K562 (cell line): Measurements from ENCODE around the gene ZNF140. TPM values are rescaled to one million over a fixed set of nuclear protein-coding genes. Genes with fewer than 3 reads are reported as not detected.

Experiments
- ATAC-seq: fragments of 200-7000 bp; cut with Tn5 transposase; 3 replicates; pipeline ENCODE4 v1.9.1; 2020; ENCODE audit warnings: moderate library complexity
- BruUV-seq: library from RNA; stranded (reverse); fragments of 400-500 nt; replicated peaks from 2 replicates; lab custom pipeline; 2021; lab: Mats Ljungman, UMichigan
- CTCF ChIA-PET: fragments of 300-600 bp; formaldehyde crosslinking; extraction: SDS; loops from one replicate; lab custom pipeline; 2021; ENCODE audit warnings: low intra/inter-chr PET ratio; lab: Yijun Ruan, JAX
- POLR2A ChIA-PET: fragments of 300-600, 350-650 bp; sonication (Branson Sonifier 250); formaldehyde crosslinking; extraction: SDS; loops from one replicate; lab custom pipeline; 2021; ENCODE audit warnings: antibody characterized with exemption, inconsistent platforms; lab: Yijun Ruan, JAX
- DNase-seq, 4 experiments: peaks; one replicate each; pipeline versions ENCODE4 v3.0.0 to v3.0.0-alpha.2; 2011 to 2018; ENCODE audit warnings: low spot score in 3 of 4, mixed read lengths in 3 of 4; ENCODE audit errors: extremely low read depth in 1 of 4
- FAIRE-seq: peaks from 2 replicates; lab custom pipeline; 2011; peaks lifted over from hg19 to GRCh38; lab: Jason Lieb, UNC
- H2AFZ ChIP-seq: 2 replicates; pipeline ENCODE4 v1.6.0; 2011; ENCODE audit warnings: low read depth, low read length, control low read depth, inconsistent platforms
- H3K27ac ChIP-seq: fragments of 200-600 bp; 3 replicates; pipeline ENCODE4 v1.8.0; 2011; ENCODE audit warnings: low read depth, mild to moderate bottlenecking, control low read depth, inconsistent platforms, low read length, moderate library complexity, mixed read lengths; ENCODE audit errors: extremely low read depth
- H3K27me3 ChIP-seq, 2 experiments: fragments of 300-600 bp in 1 of 2; 2 replicates in 1 of 2; 3 replicates in 1 of 2; pipeline versions ENCODE4 v1.6.0 to v1.8.0; 2011; ENCODE audit warnings: inconsistent platforms in 2 of 2, low read length in 2 of 2, mild to moderate bottlenecking in 1 of 2, mixed read lengths in 1 of 2, moderate library complexity in 1 of 2; ENCODE audit not compliant: control insufficient read depth in 2 of 2, insufficient read depth in 2 of 2
- H3K36me3 ChIP-seq: fragments of 300-600 bp; 3 replicates; pipeline ENCODE4 v1.8.0; 2011; ENCODE audit warnings: mild to moderate bottlenecking, low read length, inconsistent platforms; ENCODE audit not compliant: control insufficient read depth, insufficient read depth
- H3K4me1 ChIP-seq, 2 experiments: fragments of 200-600 bp in 1 of 2; replicated peaks in 1 of 2; 2 replicates in 1 of 2; 3 replicates in 1 of 2; pipeline versions ENCODE4 v1.5.1 to v1.8.0; 2011; ENCODE audit warnings: inconsistent platforms in 2 of 2, low read length in 2 of 2, mild to moderate bottlenecking in 1 of 2, mixed read lengths in 1 of 2, moderate library complexity in 1 of 2; ENCODE audit not compliant: control insufficient read depth in 2 of 2, insufficient read depth in 2 of 2
- H3K4me2 ChIP-seq: 2 replicates; pipeline ENCODE4 v1.6.1; 2011; ENCODE audit warnings: low read length, control low read depth, inconsistent platforms, mixed read lengths; ENCODE audit not compliant: insufficient read depth
- H3K4me3 ChIP-seq: fragments of 200-600 bp; sonication (generic), shearing (Covaris generic); 2 replicates; pipeline ENCODE4 v1.5.1; 2016; ENCODE audit warnings: control low read depth, inconsistent platforms
- H3K79me2 ChIP-seq: fragments of 200-600 bp; 3 replicates; pipeline ENCODE4 v1.8.0; 2011; ENCODE audit warnings: low read length, inconsistent platforms; ENCODE audit not compliant: control insufficient read depth, insufficient read depth
- H3K9ac ChIP-seq, 2 experiments: 2 replicates each; pipeline versions ENCODE4 v1.6.0 to v1.6.1; 2011; ENCODE audit warnings: low read depth in 2 of 2, low read length in 2 of 2, control low read depth in 1 of 2, inconsistent platforms in 1 of 2, mild to moderate bottlenecking in 1 of 2, mixed read lengths in 1 of 2; ENCODE audit not compliant: insufficient read depth in 1 of 2
- H3K9me1 ChIP-seq: one replicate; pipeline ENCODE4 v1.6.0; 2011; ENCODE audit warnings: inconsistent platforms, mild to moderate bottlenecking, low read length, moderate library complexity; ENCODE audit not compliant: control insufficient read depth, insufficient read depth
- H3K9me3 ChIP-seq: replicated peaks from 2 replicates; pipeline ENCODE4 v1.5.1; 2011; ENCODE audit warnings: low read depth, low read length, inconsistent platforms; ENCODE audit not compliant: control insufficient read depth, insufficient read depth
- H4K20me1 ChIP-seq: replicated peaks from 2 replicates; pipeline ENCODE4 v1.6.1; 2011; ENCODE audit warnings: low read length, inconsistent platforms, mixed read lengths; ENCODE audit not compliant: control insufficient read depth, insufficient read depth
- BACH1 ChIP-seq: fragments of 200-800 bp; sonication (Bioruptor generic); IDR thresholded peaks from 2 replicates; pipeline ENCODE4 v1.6.1; 2016; ENCODE audit warnings: missing genetic modification characterization, missing compliant biosample characterization
- CCAR2 ChIP-seq: fragments of 200-400 bp; formaldehyde crosslinking; IDR thresholded peaks from 2 replicates; pipeline ENCODE4 v1.6.1; 2017; ENCODE audit warnings: mild to moderate bottlenecking, low read depth, low read length
- HMGN3 ChIP-seq: IDR thresholded peaks from 2 replicates; pipeline ENCODE4 v1.6.1; 2011; ENCODE audit warnings: borderline replicate concordance, low read depth, mild to moderate bottlenecking, mixed read lengths, low read length; ENCODE audit not compliant: insufficient read length; ENCODE audit errors: extremely low read depth
- ID3 ChIP-seq, 2 experiments: fragments of 250-450 bp in 1 of 2; fragments of 450-650 bp in 1 of 2; sonication (Bioruptor Pico) in 1 of 2; IDR thresholded peaks; 2 replicates each; pipeline versions ENCODE4 v1.6.1 to v1.8.0; 2016 to 2021; ENCODE audit warnings: mild to moderate bottlenecking in 2 of 2, moderate library complexity in 2 of 2, missing compliant biosample characterization in 1 of 2, missing genetic modification characterization in 1 of 2
- IRF1 ChIP-seq: sonication (generic); formaldehyde crosslinking; IDR thresholded peaks from 2 replicates; pipeline ENCODE4 v1.8.0; 2022; ENCODE audit warnings: missing genetic modification reagents, mild to moderate bottlenecking, borderline replicate concordance
- KDM1A ChIP-seq, 2 experiments: fragments of 450-650 bp; IDR thresholded peaks; 2 replicates each; pipeline ENCODE4 v1.6.1; 2016; ENCODE audit warnings: mild to moderate bottlenecking in 2 of 2
- MEF2D ChIP-seq: conservative IDR thresholded peaks from 2 replicates; pipeline ENCODE4 v1.6.1; 2016; ENCODE audit warnings: low read depth, missing genetic modification characterization, missing compliant biosample characterization
- NFYB ChIP-seq: IDR thresholded peaks from 2 replicates; pipeline ENCODE4 v1.6.1; 2011; ENCODE audit warnings: mild to moderate bottlenecking, moderate library complexity; ENCODE audit not compliant: insufficient read length; ENCODE audit errors: extremely low read depth
- PCBP2 ChIP-seq: fragments of 200-400 bp; formaldehyde crosslinking; IDR thresholded peaks from 2 replicates; pipeline ENCODE4 v1.6.1; 2018; ENCODE audit warnings: low read length, low read depth, mild to moderate bottlenecking, moderate library complexity; ENCODE audit not compliant: poor library complexity, severe bottlenecking
- RBBP5 ChIP-seq: fragments of 200-600 bp; sonication (generic); IDR thresholded peaks from 2 replicates; pipeline ENCODE4 v1.6.1; 2012; ENCODE audit warnings: borderline replicate concordance, mild to moderate bottlenecking, low read length, control low read depth, inconsistent platforms; ENCODE audit not compliant: insufficient read depth, poor library complexity, severe bottlenecking
- TCF3 ChIP-seq: sonication (generic); formaldehyde crosslinking; IDR thresholded peaks from 2 replicates; pipeline ENCODE4 v1.4.0; 2020; ENCODE audit warnings: mild to moderate bottlenecking, missing genetic modification reagents
- THRB ChIP-seq: fragments of 450-650 bp; formaldehyde crosslinking; conservative IDR thresholded peaks from 2 replicates; pipeline ENCODE4 v1.4.0; 2022; ENCODE audit warnings: mild to moderate bottlenecking, missing genetic modification characterization
- ZNF668 ChIP-seq: fragments of 250-450 bp; sonication (Bioruptor Pico); IDR thresholded peaks from 2 replicates; pipeline ENCODE4 v1.8.0; 2022; ENCODE audit warnings: mild to moderate bottlenecking, inconsistent platforms
- WGBS: fragments of 100-300 bp; shearing (Covaris generic); methylation state at CpG from one replicate; pipeline ENCODE4 v1.1.6; 2016; ENCODE audit warnings: low coverage, mixed read lengths; ENCODE audit not compliant: insufficient coverage; ENCODE audit errors: missing lambda C conversion rate; 5-methylcytosine and 5-hydroxymethylcytosine counted together
- in situ Hi-C: fragments of 300-500 bp; cut with MboI; formaldehyde crosslinking; loops from 4 replicates; pipeline ENCODE4 v1.15.0; 2018; ENCODE audit warnings: inconsistent platforms, mixed read lengths
- intact Hi-C: fragments of 100-400 bp; cut with micrococcal nuclease; formaldehyde crosslinking; loops from 2 replicates; pipeline ENCODE4 v1.14.2; 2022
- polyA plus RNA-seq, 8 experiments: library from polyadenylated mRNA; depleted of rRNA in 4 of 8; stranded (reverse) in 5 of 8; unstranded in 3 of 8; fragments of >200 nt; fragmentation: Nextera tagmentation in 2 of 8; fragmentation: Illumina TruSeq in 1 of 8; extraction: Ambion mirVana in 2 of 8; extraction: Trizol in 1 of 8; gene quantifications; 2 replicates each; pipeline versions ENCODE4 v1.2.1 to v1.2.3, GENCODE V29; 2011 to 2014; ENCODE audit warnings: inconsistent platforms in 1 of 8, missing spikeins in 1 of 8
- total RNA-seq, 7 experiments: library from RNA; depleted of rRNA in 6 of 7; stranded (reverse); fragments of >200 nt in 6 of 7; fragmentation: Illumina TruSeq in 2 of 7; extraction: Trizol in 2 of 7; gene quantifications; 2 replicates each; pipeline versions ENCODE4 v1.2.1 to v1.2.3, GENCODE V29; 2011 to 2021; ENCODE audit warnings: low replicate concordance in 1 of 7

The ZNF140 gene
- total and polyA plus RNA-seq, 9 of the 15 experiments (the other 6 are each of a cell fraction or from before 2014, with no cell fraction given): 1.6 to 10.9 (median 5.3) TPM

GRCh38 chr12:133080368-133081158 is at the start of gene ZNF140 (continued):
- TF ChIP-seq KDM1A (IDR thresholded peaks at IDR 0.05) (no peak), RBBP5 (peak; percentile 72), ID3 (CRISPR knock-in tag; IDR thresholded peaks at IDR 0.05) (no peak), ID3 (tag; IDR thresholded peaks at IDR 0.05) (peak; percentile 72; the same call in 1 of the 2 replicates)

- Histone ChIP-seq H3K4me1 (peaks cover 3 to 10% of the 10 kb centered on the region in 2 experiments; a peak in 1 of 5 replicates), H3K79me2 (peaks cover 24% of the 10 kb centered on the region), H3K36me3 (peaks cover 20% of the 10 kb centered on the region; the same call in 2 of the 3 replicates), H3K9ac (peak within 1 kb of the TSS; percentile 81 to 90), H2AFZ (peak within 1 kb of the TSS; percentile 99), H3K9me1 (no peaks in the 10 kb centered on the region), H3K27ac (peak within 1 kb of the TSS; percentile 98), H3K9me3 (peaks cover 33% of the 10 kb centered on the region), H4K20me1 (no peaks in the 10 kb centered on the region), H3K27me3 (no peaks in the 10 kb centered on the region), H3K4me2 (peak within 1 kb of the TSS; percentile 96), H3K4me3 (peak within 1 kb of the TSS; percentile 74)
- ChIA-PET POLR2A (interaction anchor here (0.7 to 1.3 kb wide), 2 partner anchors 10 to 131 kb away, joined by 3 read pairs; no protein-coding TSS in a partner anchor), CTCF (no interaction called here)
- FAIRE-seq (peak; percentile 97), DNase-seq (peak; percentile 90 to 97 (median 92)), ATAC-seq (peak; percentile 96)
- in situ Hi-C loops: no loop called here
- under 1% methylated on average over 68 of the region's 103 CpGs for WGBS
- BruUV-seq: no TSS peak
- intact Hi-C loops: loop anchor here (1.0 to 5.0 kb wide), 3 partner anchors 43 to 144 kb away; partner anchors contain the start of genes ZNF140, ZNF26 and ZNF268
- no peak for TF ChIP-seq IRF1 (CRISPR knock-in tag)
- TF ChIP-seq CCAR2: no peak
- TF ChIP-seq TCF3 (CRISPR knock-in tag): no peak
- no peak for TF ChIP-seq NFYB
- TF ChIP-seq MEF2D (tag): no peak
- no peak for TF ChIP-seq HMGN3
- TF ChIP-seq BACH1 (tag): no peak
- TF ChIP-seq PCBP2: no peak
- no peak for TF ChIP-seq THRB (CRISPR knock-in tag)
- TF ChIP-seq ZNF668 (CRISPR knock-in tag): no peak
These were observed 43.3 kb upstream of the ZNF140 start, which contains the start of gene ZNF84 for GRCh38 chr12:133037207-133038005. Gene ZNF84, plus strand, starts transcription at chr12:133037509. Its CDS starts 3,959 bp downstream, at chr12:133041468.
